OCI-LY7 (cell line): ENCODE measurements around the gene GRPEL2.

Experiments
- EZH2phosphoT487 ChIP-seq: fragments of 200-600 bp; sonication (generic); IDR thresholded peaks from 2 replicates; pipeline ENCODE4 v1.6.1; 2018; ENCODE audit warnings: low read depth, borderline replicate concordance, mild to moderate bottlenecking, mixed run types, antibody characterized with exemption, low read length, moderate library complexity, mixed read lengths
- TF ChIP-seq, protein P1 (sequence below): fragments of 200-600 bp; sonication (generic); conservative IDR thresholded peaks from 2 replicates; pipeline ENCODE4 v1.5.1; 2014; ENCODE audit warnings: mild to moderate bottlenecking, antibody characterized with exemption, low read length, moderate library complexity, mixed read lengths

DNA sequence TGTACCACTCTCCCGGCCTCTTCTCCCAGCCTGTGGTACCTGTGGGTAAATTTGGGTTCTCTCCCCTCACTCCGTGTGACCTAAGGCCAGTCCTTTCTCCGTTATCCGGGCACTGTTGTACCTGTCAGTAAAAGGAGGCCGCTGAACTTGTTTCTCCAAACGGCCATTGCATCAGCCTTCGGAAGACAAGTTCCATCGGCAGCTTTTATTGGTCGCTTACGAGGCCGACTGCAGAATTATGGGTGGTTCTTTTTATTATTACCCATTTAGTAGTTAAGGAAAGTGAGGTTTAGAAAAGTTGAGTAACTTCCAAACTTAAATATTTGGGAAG lies 558 bp downstream of the GRPEL2 start:
- TF ChIP-seq, protein P1, sequence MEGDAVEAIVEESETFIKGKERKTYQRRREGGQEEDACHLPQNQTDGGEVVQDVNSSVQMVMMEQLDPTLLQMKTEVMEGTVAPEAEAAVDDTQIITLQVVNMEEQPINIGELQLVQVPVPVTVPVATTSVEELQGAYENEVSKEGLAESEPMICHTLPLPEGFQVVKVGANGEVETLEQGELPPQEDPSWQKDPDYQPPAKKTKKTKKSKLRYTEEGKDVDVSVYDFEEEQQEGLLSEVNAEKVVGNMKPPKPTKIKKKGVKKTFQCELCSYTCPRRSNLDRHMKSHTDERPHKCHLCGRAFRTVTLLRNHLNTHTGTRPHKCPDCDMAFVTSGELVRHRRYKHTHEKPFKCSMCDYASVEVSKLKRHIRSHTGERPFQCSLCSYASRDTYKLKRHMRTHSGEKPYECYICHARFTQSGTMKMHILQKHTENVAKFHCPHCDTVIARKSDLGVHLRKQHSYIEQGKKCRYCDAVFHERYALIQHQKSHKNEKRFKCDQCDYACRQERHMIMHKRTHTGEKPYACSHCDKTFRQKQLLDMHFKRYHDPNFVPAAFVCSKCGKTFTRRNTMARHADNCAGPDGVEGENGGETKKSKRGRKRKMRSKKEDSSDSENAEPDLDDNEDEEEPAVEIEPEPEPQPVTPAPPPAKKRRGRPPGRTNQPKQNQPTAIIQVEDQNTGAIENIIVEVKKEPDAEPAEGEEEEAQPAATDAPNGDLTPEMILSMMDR: no peak
- TF ChIP-seq EZH2phosphoT487: no peak
